IPS DF 6.9 (cell line): ENCODE measurements around the gene KRT83.
A peak's percentile ranks its signal among the peaks of the same experiment; 100 is the strongest.

Experiments
- DNase-seq: peaks from one replicate; pipeline ENCODE4 v3.0.0-alpha.2; 2013; ENCODE audit warnings: low read depth, low spot score
- H3K27ac ChIP-seq: one replicate; pipeline ENCODE4 v1.5.1; 2013; ENCODE audit warnings: low read length, control low read depth
- H3K27me3 ChIP-seq: 2 replicates; pipeline ENCODE4 v1.6.1; 2013; ENCODE audit warnings: mild to moderate bottlenecking, low read length; ENCODE audit not compliant: control insufficient read depth, insufficient read depth
- H3K36me3 ChIP-seq: 2 replicates; pipeline ENCODE4 v1.6.1; 2013; ENCODE audit warnings: low read length; ENCODE audit not compliant: control insufficient read depth, insufficient read depth
- H3K4me1 ChIP-seq: 2 replicates; pipeline ENCODE4 v1.6.1; 2013; ENCODE audit warnings: low read length; ENCODE audit not compliant: control insufficient read depth, insufficient read depth
- H3K4me3 ChIP-seq: 2 replicates; pipeline ENCODE4 v1.5.1; 2013; ENCODE audit warnings: mild to moderate bottlenecking, low read length
- H3K9me3 ChIP-seq: 2 replicates; pipeline ENCODE4 v1.6.1; 2013; ENCODE audit warnings: low read length, inconsistent platforms; ENCODE audit not compliant: control insufficient read depth, insufficient read depth
- WGBS: extraction: QIAGEN DNeasy Blood & Tissue Kit; methylation state at CpG from one replicate; pipeline ENCODE4 v1.1.7; 2013; ENCODE audit warnings: mixed read lengths, missing lambda C conversion rate; ENCODE audit not compliant: insufficient read length, insufficient coverage; 5-methylcytosine and 5-hydroxymethylcytosine counted together

The KRT83 gene

GRCh38 chr12:52285851-52286530 lies 35.2 kb downstream of the KRT83 start:
- Histone ChIP-seq H3K4me3 (no peak overlapping the region), H3K27me3 (no peaks in the 10 kb centered on the region), H3K27ac (no peak overlapping the region), H3K4me1 (peaks cover 1% of the 10 kb centered on the region; the same call in 1 of the 2 replicates), H3K36me3 (no peaks in the 10 kb centered on the region), H3K9me3 (no peaks in the 10 kb centered on the region)
- WGBS: no CpG with 5 or more reads among the region's 24 CpGs
- no peak for DNase-seq

GRCh38 chr12:52285172-52285745 lies 35.9 kb downstream of the KRT83 start:
- H3K4me3 ChIP-seq: no peak overlapping the region
- no peaks in the 10 kb centered on the region for H3K9me3 ChIP-seq
- no peaks in the 10 kb centered on the region for H3K27me3 ChIP-seq
- H3K36me3 ChIP-seq: no peaks in the 10 kb centered on the region
- no peak for DNase-seq
- H3K27ac ChIP-seq: no peak overlapping the region
- H3K4me1 ChIP-seq: peaks cover 1% of the 10 kb centered on the region; the same call in 1 of the 2 replicates
- WGBS: no CpG with 5 or more reads among the region's 2 CpGs

- no peak for DNase-seq
- Histone ChIP-seq H3K27ac (no peak overlapping the region), H3K9me3 (no peaks in the 10 kb centered on the region), H3K4me3 (no peak overlapping the region), H3K4me1 (peaks cover 1% of the 10 kb centered on the region; the same call in 1 of the 2 replicates), H3K27me3 (no peaks in the 10 kb centered on the region), H3K36me3 (no peaks in the 10 kb centered on the region)
- WGBS: no CpG with 5 or more reads among the region's 4 CpGs
Measured at GRCh38 chr12:52284562-52285171, 36.5 kb downstream of the KRT83 start.

- no CpG with 5 or more reads among the region's 4 CpGs for WGBS
- no peak overlapping the region for H3K27ac ChIP-seq
Measured at GRCh38 chr12:52280796-52281560, 40.2 kb downstream of the KRT83 start.

GRCh38 chr12:52280319-52280795 lies 40.8 kb downstream of the KRT83 start:
- H3K27ac ChIP-seq: no peak overlapping the region

More at GRCh38 chr12:52280796-52281560, 40.2 kb downstream of the KRT83 start:
- no peaks in the 10 kb centered on the region for H3K36me3 ChIP-seq
- no peak overlapping the region for H3K4me3 ChIP-seq
- DNase-seq: no peak
- no peaks in the 10 kb centered on the region for H3K4me1 ChIP-seq
- H3K27me3 ChIP-seq: no peaks in the 10 kb centered on the region; the same call in 1 of the 2 replicates
- H3K9me3 ChIP-seq: no peaks in the 10 kb centered on the region

GRCh38 chr12:52279422-52280318 lies 41.5 kb downstream of the KRT83 start:
- no peak overlapping the region for H3K27ac ChIP-seq
- no peaks in the 10 kb centered on the region; the same call in 1 of the 2 replicates for H3K27me3 ChIP-seq
- no peaks in the 10 kb centered on the region for H3K36me3 ChIP-seq
- no peak for DNase-seq
- no peak overlapping the region for H3K4me3 ChIP-seq
- no CpG with 5 or more reads among the region's 14 CpGs for WGBS
- H3K9me3 ChIP-seq: no peaks in the 10 kb centered on the region
- H3K4me1 ChIP-seq: no peaks in the 10 kb centered on the region

More at GRCh38 chr12:52280319-52280795, 40.8 kb downstream of the KRT83 start:
- no peak for DNase-seq
- Histone ChIP-seq H3K4me1 (no peaks in the 10 kb centered on the region), H3K4me3 (no peak overlapping the region), H3K27me3 (no peaks in the 10 kb centered on the region; the same call in 1 of the 2 replicates), H3K36me3 (no peaks in the 10 kb centered on the region), H3K9me3 (no peaks in the 10 kb centered on the region)
- no CpG with 5 or more reads among the region's 3 CpGs for WGBS

- no peaks in the 10 kb centered on the region; the same call in 1 of the 2 replicates for H3K27me3 ChIP-seq
- no peak overlapping the region for H3K27ac ChIP-seq
- H3K4me3 ChIP-seq: peak overlapping the region; percentile 15; the same call in 1 of the 2 replicates
- no peaks in the 10 kb centered on the region for H3K36me3 ChIP-seq
- no peaks in the 10 kb centered on the region for H3K4me1 ChIP-seq
- H3K9me3 ChIP-seq: no peaks in the 10 kb centered on the region
- WGBS: no CpG with 5 or more reads among the region's 32 CpGs
- peak; percentile 63 for DNase-seq
Measured at GRCh38 chr12:52278575-52279421, 42.4 kb downstream of the KRT83 start.

- H3K9me3 ChIP-seq: no peaks in the 10 kb centered on the region
- H3K4me3 ChIP-seq: no peak overlapping the region
- H3K4me1 ChIP-seq: no peaks in the 10 kb centered on the region
- H3K27ac ChIP-seq: no peak overlapping the region
- no peak for DNase-seq
- WGBS: no CpG with 5 or more reads among the region's 9 CpGs
- no peaks in the 10 kb centered on the region; the same call in 1 of the 2 replicates for H3K27me3 ChIP-seq
- no peaks in the 10 kb centered on the region for H3K36me3 ChIP-seq
Measured at GRCh38 chr12:52277486-52278245, 43.5 kb downstream of the KRT83 start.
